Ovary (tissue), 3 donors: ENCODE data around the gene EFCAB14.

Experiments used
- EP300 ChIP-seq: sonication (generic); formaldehyde crosslinking; IDR thresholded peaks from one replicate; pipeline ENCODE4 v1.6.1; 2017; ENCODE audit warnings: antibody characterized with exemption
- TF ChIP-seq, protein P1 (sequence below), 3 donors: fragments of 450-650 bp in 2 of 3; fragments of 200-600 bp in 1 of 3; IDR thresholded peaks; one replicate each; pipeline versions ENCODE4 v1.5.1 to v1.8.0; 2016 to 2022; ENCODE audit warnings: antibody characterized with exemption in 3 of 3, mild to moderate bottlenecking in 1 of 3
- donor health status: DM: no; HTN: no; CAD: no.

DNA sequence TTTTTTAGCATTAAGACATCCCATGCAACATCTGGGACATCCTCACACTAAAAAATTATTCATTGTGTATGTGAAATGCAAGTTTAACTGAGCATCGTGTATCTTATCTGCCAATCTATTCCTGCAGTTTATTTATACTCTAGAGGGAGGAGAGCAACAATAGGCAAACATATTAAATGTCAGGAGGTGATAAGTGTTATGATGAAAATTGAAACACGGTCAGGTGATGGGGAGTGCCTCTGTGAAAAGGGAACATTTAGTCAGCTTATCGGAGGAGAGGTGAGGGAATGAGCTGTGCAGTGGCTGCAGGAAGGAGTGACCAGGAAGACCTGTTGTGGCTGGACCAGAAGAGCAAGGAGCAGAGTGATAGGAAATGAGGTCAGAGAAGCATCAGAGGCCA, 775 bp upstream of the EFCAB14 start:
- no peak for TF ChIP-seq EP300
- TF ChIP-seq, protein P1, sequence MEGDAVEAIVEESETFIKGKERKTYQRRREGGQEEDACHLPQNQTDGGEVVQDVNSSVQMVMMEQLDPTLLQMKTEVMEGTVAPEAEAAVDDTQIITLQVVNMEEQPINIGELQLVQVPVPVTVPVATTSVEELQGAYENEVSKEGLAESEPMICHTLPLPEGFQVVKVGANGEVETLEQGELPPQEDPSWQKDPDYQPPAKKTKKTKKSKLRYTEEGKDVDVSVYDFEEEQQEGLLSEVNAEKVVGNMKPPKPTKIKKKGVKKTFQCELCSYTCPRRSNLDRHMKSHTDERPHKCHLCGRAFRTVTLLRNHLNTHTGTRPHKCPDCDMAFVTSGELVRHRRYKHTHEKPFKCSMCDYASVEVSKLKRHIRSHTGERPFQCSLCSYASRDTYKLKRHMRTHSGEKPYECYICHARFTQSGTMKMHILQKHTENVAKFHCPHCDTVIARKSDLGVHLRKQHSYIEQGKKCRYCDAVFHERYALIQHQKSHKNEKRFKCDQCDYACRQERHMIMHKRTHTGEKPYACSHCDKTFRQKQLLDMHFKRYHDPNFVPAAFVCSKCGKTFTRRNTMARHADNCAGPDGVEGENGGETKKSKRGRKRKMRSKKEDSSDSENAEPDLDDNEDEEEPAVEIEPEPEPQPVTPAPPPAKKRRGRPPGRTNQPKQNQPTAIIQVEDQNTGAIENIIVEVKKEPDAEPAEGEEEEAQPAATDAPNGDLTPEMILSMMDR (IDR thresholded peaks at IDR 0.05): no peak
